ENCODE results near the gene BCL7C. TPM values are rescaled to one million over a fixed set of nuclear protein-coding genes. Genes with fewer than 3 reads are reported as not detected.
A peak's percentile ranks its signal among the peaks of the same experiment; 100 is the strongest.

Gene BCL7C
- polyA plus RNA-seq, 1 donor (not counting 4 experiments of a cell fraction or from before 2014, with no cell fraction given): 19.2 TPM

DNA sequence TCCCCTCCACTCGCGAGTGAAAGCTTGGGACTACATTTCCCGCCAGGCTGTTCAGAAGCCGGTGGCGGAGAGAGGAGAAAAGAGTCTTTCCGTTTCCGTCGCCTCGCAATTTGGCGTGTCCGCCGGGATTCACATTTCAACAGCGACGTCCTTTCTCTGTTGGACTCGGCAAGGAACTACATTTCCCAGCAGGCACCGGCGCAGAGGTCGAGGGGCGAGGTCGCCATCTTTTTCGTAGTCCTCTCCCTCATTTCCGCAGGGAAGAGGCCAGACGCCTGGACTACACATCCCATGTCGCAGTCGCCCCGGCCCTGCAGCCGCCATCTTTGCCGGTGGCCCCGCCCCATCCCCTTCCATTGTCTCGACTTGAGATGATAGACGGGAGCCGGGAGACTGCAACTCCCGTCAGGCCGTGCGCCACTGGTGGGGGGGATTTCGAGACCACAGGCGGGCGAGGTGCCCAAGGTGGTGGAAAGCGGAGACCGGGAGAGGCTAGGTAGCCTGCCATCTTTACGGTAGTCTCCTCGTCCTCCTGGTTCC, 28.6 kb upstream of the BCL7C start:
- Histone ChIP-seq H3K4me1 (ENCODE audit: control insufficient read depth, extremely low read depth, insufficient read depth, low read length) (peaks cover 21% of the 10 kb centered on the region), H3K9me1 (ENCODE audit: control insufficient read depth, extremely low read depth, insufficient read depth, low read length) (no peaks in the 10 kb centered on the region), H3K9me3 (ENCODE audit: control insufficient read depth, low read depth, low read length) (no peaks in the 10 kb centered on the region), H2AFZ (ENCODE audit: control insufficient read depth, low read length) (peak overlapping the region; percentile 99), H3K36me3 (ENCODE audit: control insufficient read depth in 2 of 2, extremely low read depth in 1 of 2, insufficient read depth in 2 of 2, low read length in 2 of 2) (peaks cover 0 to 6% of the 10 kb centered on the region in 2 experiments), H4K20me1 (ENCODE audit: control insufficient read depth, extremely low read depth, insufficient read depth, low read length) (no peaks in the 10 kb centered on the region), H3K4me3 (ENCODE audit: control insufficient read depth in 2 of 3, extremely low read depth in 1 of 3, insufficient read depth in 2 of 3, low read depth in 1 of 3, low read length in 3 of 3) (peak overlapping the region; percentile 51 to 99 (median 94)), H3K27ac (ENCODE audit: control insufficient read depth, insufficient read depth, low read length) (peak overlapping the region; percentile 100), H3K79me2 (ENCODE audit: control insufficient read depth, insufficient read depth, low read length) (peaks cover 18% of the 10 kb centered on the region), H3K9ac (ENCODE audit: control insufficient read depth, extremely low read depth, insufficient read depth, low read length) (peak overlapping the region; percentile 99), H3K27me3 (ENCODE audit: control insufficient read depth, extremely low read depth, insufficient read depth, low read length) (no peaks in the 10 kb centered on the region), H3K4me2 (ENCODE audit: control insufficient read depth, extremely low read depth, insufficient read depth, low read depth, low read length) (peak overlapping the region; percentile 87)
- dilution Hi-C loops (cut with MboI; ENCODE audit: extremely low pct_ligation_motif_present, low sequenced_read_pairs): no loop called here
- FAIRE-seq: peak; percentile 92
- DNase-seq (ENCODE audit: low read depth, low spot score): peak; percentile 95
- TF ChIP-seq, protein P1, sequence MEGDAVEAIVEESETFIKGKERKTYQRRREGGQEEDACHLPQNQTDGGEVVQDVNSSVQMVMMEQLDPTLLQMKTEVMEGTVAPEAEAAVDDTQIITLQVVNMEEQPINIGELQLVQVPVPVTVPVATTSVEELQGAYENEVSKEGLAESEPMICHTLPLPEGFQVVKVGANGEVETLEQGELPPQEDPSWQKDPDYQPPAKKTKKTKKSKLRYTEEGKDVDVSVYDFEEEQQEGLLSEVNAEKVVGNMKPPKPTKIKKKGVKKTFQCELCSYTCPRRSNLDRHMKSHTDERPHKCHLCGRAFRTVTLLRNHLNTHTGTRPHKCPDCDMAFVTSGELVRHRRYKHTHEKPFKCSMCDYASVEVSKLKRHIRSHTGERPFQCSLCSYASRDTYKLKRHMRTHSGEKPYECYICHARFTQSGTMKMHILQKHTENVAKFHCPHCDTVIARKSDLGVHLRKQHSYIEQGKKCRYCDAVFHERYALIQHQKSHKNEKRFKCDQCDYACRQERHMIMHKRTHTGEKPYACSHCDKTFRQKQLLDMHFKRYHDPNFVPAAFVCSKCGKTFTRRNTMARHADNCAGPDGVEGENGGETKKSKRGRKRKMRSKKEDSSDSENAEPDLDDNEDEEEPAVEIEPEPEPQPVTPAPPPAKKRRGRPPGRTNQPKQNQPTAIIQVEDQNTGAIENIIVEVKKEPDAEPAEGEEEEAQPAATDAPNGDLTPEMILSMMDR (optimal IDR thresholded peaks at IDR 0.05 in 1 of 3, IDR thresholded peaks at IDR 0.05 in 1 of 3, conservative IDR thresholded peaks at IDR 0.05 in 1 of 3; ENCODE audit: extremely low read depth in 1 of 3, insufficient read depth in 2 of 3, low read length in 3 of 3): no peak
- TF ChIP-seq EZH2 (IDR thresholded peaks at IDR 0.05; ENCODE audit: low read length): no peak

DNA sequence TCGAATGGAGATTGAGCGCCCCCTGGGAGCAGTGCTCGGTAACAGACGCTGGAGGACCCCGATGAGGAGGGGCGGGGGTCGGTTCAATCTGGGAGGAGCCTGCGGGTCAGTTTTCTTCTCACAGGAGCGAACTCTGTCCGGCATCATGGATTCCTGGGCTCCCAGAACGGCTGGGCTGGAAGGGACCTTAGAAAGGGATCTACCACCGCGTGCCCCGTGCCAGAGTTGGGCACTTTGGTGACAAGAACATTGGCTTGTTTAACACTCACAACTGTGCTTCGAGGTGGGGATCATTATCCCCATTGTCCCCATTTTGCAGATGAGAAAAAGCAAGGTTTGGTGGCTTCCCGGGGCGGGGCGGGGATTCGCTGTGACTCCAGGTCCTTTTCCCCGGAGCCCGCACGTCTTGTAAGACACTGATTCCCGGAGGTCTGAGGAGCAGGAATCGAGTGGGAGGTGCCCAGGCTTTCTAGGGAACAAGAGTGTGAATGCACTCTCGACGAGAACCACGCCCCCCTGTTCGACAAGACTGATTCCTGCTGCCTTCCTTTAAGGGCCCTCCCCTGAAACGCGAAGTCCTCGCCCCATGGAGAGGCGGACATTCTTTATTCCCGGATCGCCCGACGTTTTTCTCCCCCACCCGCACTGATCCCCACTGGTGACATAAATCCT, 28.0 kb upstream of the BCL7C start:
- H3K9me1 ChIP-seq (ENCODE audit: control insufficient read depth, extremely low read depth, insufficient read depth, low read length): no peaks in the 10 kb centered on the region
- peak overlapping the region; percentile 87 for H3K4me2 ChIP-seq (ENCODE audit: control insufficient read depth, extremely low read depth, insufficient read depth, low read depth, low read length)
- H3K27ac ChIP-seq (ENCODE audit: control insufficient read depth, insufficient read depth, low read length): peak overlapping the region; percentile 87
- peaks cover 15% of the 10 kb centered on the region for H3K4me1 ChIP-seq (ENCODE audit: control insufficient read depth, extremely low read depth, insufficient read depth, low read length)
- peak overlapping the region; percentile 90 for H2AFZ ChIP-seq (ENCODE audit: control insufficient read depth, low read length)
- no peaks in the 10 kb centered on the region for H3K27me3 ChIP-seq (ENCODE audit: control insufficient read depth, extremely low read depth, insufficient read depth, low read length)
- H3K4me3 ChIP-seq (ENCODE audit: control insufficient read depth in 2 of 3, extremely low read depth in 1 of 3, insufficient read depth in 2 of 3, low read depth in 1 of 3, low read length in 3 of 3): peak overlapping the region; percentile 51 to 90 (median 81)
- TF ChIP-seq EZH2 (IDR thresholded peaks at IDR 0.05; ENCODE audit: low read length): no peak
- TF ChIP-seq, protein P1 (optimal IDR thresholded peaks at IDR 0.05 in 1 of 3, IDR thresholded peaks at IDR 0.05 in 1 of 3, conservative IDR thresholded peaks at IDR 0.05 in 1 of 3; ENCODE audit: extremely low read depth in 1 of 3, insufficient read depth in 2 of 3, low read length in 3 of 3): peak; percentile 86 to 90 (median 89)
- H3K79me2 ChIP-seq (ENCODE audit: control insufficient read depth, insufficient read depth, low read length): peaks cover 18% of the 10 kb centered on the region
- no peaks in the 10 kb centered on the region for H4K20me1 ChIP-seq (ENCODE audit: control insufficient read depth, extremely low read depth, insufficient read depth, low read length)
- peak overlapping the region; percentile 86 for H3K9ac ChIP-seq (ENCODE audit: control insufficient read depth, extremely low read depth, insufficient read depth, low read length)
- dilution Hi-C loops (cut with MboI; ENCODE audit: extremely low pct_ligation_motif_present, low sequenced_read_pairs): no loop called here
- peaks cover 0 to 3% of the 10 kb centered on the region in 2 experiments for H3K36me3 ChIP-seq (ENCODE audit: control insufficient read depth in 2 of 2, extremely low read depth in 1 of 2, insufficient read depth in 2 of 2, low read length in 2 of 2)
- DNase-seq (ENCODE audit: low read depth, low spot score): peak; percentile 78
- no peaks in the 10 kb centered on the region for H3K9me3 ChIP-seq (ENCODE audit: control insufficient read depth, low read depth, low read length)
- no peak for FAIRE-seq
